NB4 (cell line): ENCODE measurements around the gene DENND2D.

Experiments used
- MYC ChIP-seq: IDR thresholded peaks from 2 replicates; pipeline ENCODE4 v1.6.1; 2011; ENCODE audit warnings: low read depth, low read length
- POLR2A ChIP-seq: IDR thresholded peaks from 2 replicates; pipeline ENCODE4 v1.6.1; 2011; ENCODE audit warnings: mild to moderate bottlenecking; ENCODE audit not compliant: insufficient read length; ENCODE audit errors: extremely low read depth
- TF ChIP-seq, protein P1 (sequence below): IDR thresholded peaks from one replicate; pipeline ENCODE4 v1.5.1; 2012; ENCODE audit warnings: low read depth, low read length

DNA sequence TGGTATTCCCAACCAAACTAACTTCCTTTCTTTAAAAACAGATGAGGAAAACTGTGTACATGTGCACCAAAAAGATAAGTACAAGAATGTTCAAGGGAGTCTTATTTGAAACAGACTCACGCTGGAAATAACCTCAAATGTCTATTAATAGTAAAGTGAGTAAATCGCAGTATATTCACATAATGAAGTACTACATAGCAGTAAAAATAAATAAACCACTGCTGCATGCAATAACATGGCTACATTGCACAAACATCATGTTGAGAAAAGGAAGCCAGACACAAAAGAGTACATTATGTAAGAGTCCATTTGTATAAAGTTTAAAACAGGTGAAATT lies 5.2 kb upstream of the DENND2D start:
- TF ChIP-seq POLR2A (no peak), MYC (no peak)
- TF ChIP-seq, protein P1, sequence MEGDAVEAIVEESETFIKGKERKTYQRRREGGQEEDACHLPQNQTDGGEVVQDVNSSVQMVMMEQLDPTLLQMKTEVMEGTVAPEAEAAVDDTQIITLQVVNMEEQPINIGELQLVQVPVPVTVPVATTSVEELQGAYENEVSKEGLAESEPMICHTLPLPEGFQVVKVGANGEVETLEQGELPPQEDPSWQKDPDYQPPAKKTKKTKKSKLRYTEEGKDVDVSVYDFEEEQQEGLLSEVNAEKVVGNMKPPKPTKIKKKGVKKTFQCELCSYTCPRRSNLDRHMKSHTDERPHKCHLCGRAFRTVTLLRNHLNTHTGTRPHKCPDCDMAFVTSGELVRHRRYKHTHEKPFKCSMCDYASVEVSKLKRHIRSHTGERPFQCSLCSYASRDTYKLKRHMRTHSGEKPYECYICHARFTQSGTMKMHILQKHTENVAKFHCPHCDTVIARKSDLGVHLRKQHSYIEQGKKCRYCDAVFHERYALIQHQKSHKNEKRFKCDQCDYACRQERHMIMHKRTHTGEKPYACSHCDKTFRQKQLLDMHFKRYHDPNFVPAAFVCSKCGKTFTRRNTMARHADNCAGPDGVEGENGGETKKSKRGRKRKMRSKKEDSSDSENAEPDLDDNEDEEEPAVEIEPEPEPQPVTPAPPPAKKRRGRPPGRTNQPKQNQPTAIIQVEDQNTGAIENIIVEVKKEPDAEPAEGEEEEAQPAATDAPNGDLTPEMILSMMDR: no peak
